H7 (cell line): Measurements from ENCODE around the gene NPAS2. TPM values are rescaled to one million over a fixed set of nuclear protein-coding genes. Genes with fewer than 3 reads are reported as not detected.

Experiments used
- DNase-seq: peaks from one replicate; pipeline ENCODE4 v3.0.0; 2012
- H3K27me3 ChIP-seq: 2 replicates; pipeline ENCODE4 v1.6.0; 2011; ENCODE audit warnings: mild to moderate bottlenecking, low read length; ENCODE audit not compliant: control insufficient read depth, insufficient read depth
- H3K36me3 ChIP-seq: replicated peaks from 2 replicates; pipeline ENCODE4 v1.5.1; 2011; ENCODE audit warnings: low read length; ENCODE audit not compliant: control insufficient read depth, insufficient read depth
- H3K4me3 ChIP-seq: 2 replicates; pipeline ENCODE4 v1.5.1; 2011; ENCODE audit warnings: low read depth, mild to moderate bottlenecking, control low read depth, low read length, moderate library complexity; ENCODE audit not compliant: insufficient read depth
- total RNA-seq: library from RNA; depleted of rRNA; stranded (reverse); fragments of >200 nt; shearing (Covaris generic); gene quantifications from 2 replicates; pipeline ENCODE4 v1.2.3, GENCODE V29; 2014

NPAS2 gene
- total RNA-seq, 1 experiment from 2014 or later = 0.42 TPM

- H3K27me3 ChIP-seq = no peaks in the 10 kb centered on the region
- no peak overlapping the region for H3K4me3 ChIP-seq
- no peaks in the 10 kb centered on the region for H3K36me3 ChIP-seq
- DNase-seq = no peak
These were observed 114.8 kb downstream of the NPAS2 start for GRCh38 chr2:100934504-100935371.

- Histone ChIP-seq H3K36me3 (no peaks in the 10 kb centered on the region), H3K4me3 (no peak overlapping the region), H3K27me3 (no peaks in the 10 kb centered on the region)
- DNase-seq = no peak
These were observed 115.4 kb downstream of the NPAS2 start for GRCh38 chr2:100935372-100935752.

GRCh38 chr2:100936070-100936741 lies 116.3 kb downstream of the NPAS2 start:
- H3K36me3 ChIP-seq = no peaks in the 10 kb centered on the region
- no peak overlapping the region for H3K4me3 ChIP-seq
- DNase-seq = no peak
- no peaks in the 10 kb centered on the region for H3K27me3 ChIP-seq

GRCh38 chr2:100936972-100937542 lies 117.1 kb downstream of the NPAS2 start:
- no peaks in the 10 kb centered on the region for H3K36me3 ChIP-seq
- H3K27me3 ChIP-seq = no peaks in the 10 kb centered on the region
- no peak overlapping the region for H3K4me3 ChIP-seq
- DNase-seq = no peak

- DNase-seq = no peak
- Histone ChIP-seq H3K27me3 (no peaks in the 10 kb centered on the region), H3K36me3 (no peaks in the 10 kb centered on the region), H3K4me3 (no peak overlapping the region)
These were observed 118.4 kb downstream of the NPAS2 start for GRCh38 chr2:100938031-100939026.

- no peak overlapping the region for H3K4me3 ChIP-seq
- DNase-seq = no peak
- no peaks in the 10 kb centered on the region for H3K27me3 ChIP-seq
- no peaks in the 10 kb centered on the region for H3K36me3 ChIP-seq
These were observed 119.5 kb downstream of the NPAS2 start for GRCh38 chr2:100939445-100939844.

- H3K36me3 ChIP-seq = no peaks in the 10 kb centered on the region
- DNase-seq = no peak
- no peak overlapping the region for H3K4me3 ChIP-seq
- no peaks in the 10 kb centered on the region for H3K27me3 ChIP-seq
These were observed 120.3 kb downstream of the NPAS2 start for GRCh38 chr2:100940240-100940639.

- Histone ChIP-seq H3K36me3 (no peaks in the 10 kb centered on the region), H3K4me3 (no peak overlapping the region), H3K27me3 (no peaks in the 10 kb centered on the region)
- DNase-seq = no peak
These were observed 121.1 kb downstream of the NPAS2 start for GRCh38 chr2:100940766-100941645.

- no peaks in the 10 kb centered on the region for H3K27me3 ChIP-seq
- DNase-seq = no peak
- no peak overlapping the region for H3K4me3 ChIP-seq
- H3K36me3 ChIP-seq = no peaks in the 10 kb centered on the region
These were observed 121.8 kb downstream of the NPAS2 start for GRCh38 chr2:100941646-100942240.

- DNase-seq = no peak
- H3K27me3 ChIP-seq = no peaks in the 10 kb centered on the region
- H3K36me3 ChIP-seq = no peaks in the 10 kb centered on the region
- no peak overlapping the region for H3K4me3 ChIP-seq
These were observed 124.9 kb downstream of the NPAS2 start for GRCh38 chr2:100944617-100945432.

- DNase-seq = no peak
- Histone ChIP-seq H3K4me3 (no peak overlapping the region), H3K36me3 (no peaks in the 10 kb centered on the region), H3K27me3 (no peaks in the 10 kb centered on the region)
These were observed 125.4 kb downstream of the NPAS2 start for GRCh38 chr2:100945433-100945740.

- Histone ChIP-seq H3K4me3 (no peak overlapping the region), H3K27me3 (no peaks in the 10 kb centered on the region), H3K36me3 (no peaks in the 10 kb centered on the region)
- DNase-seq = no peak
These were observed 126.1 kb downstream of the NPAS2 start for GRCh38 chr2:100945930-100946607.
